HT1080 (cell line): ENCODE results near the gene TRIM15. TPM values are rescaled to one million over a fixed set of nuclear protein-coding genes. Genes with fewer than 3 reads are reported as not detected.

Experiments used
- small RNA-seq: library from RNA; depleted of rRNA; stranded (forward); fragments of <200 nt; gene quantifications from one replicate; pipeline ENCODE3, GENCODE V24; 2014
- total RNA-seq: library from RNA; depleted of rRNA; stranded (reverse); fragments of >200 nt; shearing (Covaris generic); gene quantifications from 2 replicates; pipeline ENCODE4 v1.2.3, GENCODE V29; 2014; rRNA removed

Gene TRIM15
- total RNA-seq, 1 experiment from 2014 or later = not detected

Small RNA genes within 50 kb of the gene (small RNA-seq; reads per million reads assigned to genes)
- not detected for gene RF00554

Other genes with a start within 250 kb of the TRIM15 start
- gene HLA-A, start 221.0 kb upstream of the TRIM15 start, total RNA-seq = 84.8 and 89.9 TPM in 2 replicates
- 56.6 and 62.5 TPM in 2 replicates for gene POLR1H, start 102.3 kb upstream of the TRIM15 start, total RNA-seq
- 36.7 and 43.5 TPM in 2 replicates for gene PPP1R11, start 96.3 kb upstream of the TRIM15 start, total RNA-seq
- 0.06 TPM in 1 of 2 replicates, not detected in the other for gene RNF39, start 87.8 kb upstream of the TRIM15 start, total RNA-seq
- gene TRIM31, start 50.5 kb upstream of the TRIM15 start, total RNA-seq = 0.03 TPM in 1 of 2 replicates, not detected in the other
- not detected in 2 replicates for gene TRIM40, start 27.4 kb upstream of the TRIM15 start, total RNA-seq
- gene TRIM10, start 2.3 kb upstream of the TRIM15 start, total RNA-seq = not detected in 2 replicates
- 28.8 and 29.2 TPM in 2 replicates for gene TRIM26, start 49.9 kb downstream of the TRIM15 start, total RNA-seq
- gene TRIM39, start 163.4 kb downstream of the TRIM15 start, total RNA-seq = 13.2 and 16.3 TPM in 2 replicates
- 116 and 119 TPM in 2 replicates for gene RPP21, start 181.6 kb downstream of the TRIM15 start, total RNA-seq